Peyer's patch (tissue), 4 donors: Measurements from ENCODE around the gene CKMT2.

Experiments
- CTCF ChIP-seq, 6 experiments: fragments of 450-650 bp in 4 of 6; fragments of 200-600 bp in 2 of 6; sonication (generic) in 1 of 6; IDR thresholded peaks; one replicate each; pipeline ENCODE4 v1.5.1; 2017 to 2019; ENCODE audit warnings: antibody characterized with exemption in 6 of 6, mild to moderate bottlenecking in 3 of 6, moderate library complexity in 1 of 6
- POLR2A ChIP-seq, 2 donors: fragments of 450-650 bp; IDR thresholded peaks; one replicate each; pipeline ENCODE4 v1.5.1; 2017; ENCODE audit warnings: antibody characterized with exemption in 2 of 2, mild to moderate bottlenecking in 2 of 2, moderate library complexity in 2 of 2

- TF ChIP-seq CTCF (IDR thresholded peaks at IDR 0.05), result no peak
- no peak for TF ChIP-seq POLR2A (IDR thresholded peaks at IDR 0.05)
These were observed 44.2 kb upstream of the CKMT2 start for GRCh38 chr5:81188962-81189361.
